Measurements from ENCODE around the gene NIT2. TPM values are rescaled to one million over a fixed set of nuclear protein-coding genes. Genes with fewer than 3 reads are reported as not detected.
A peak's percentile ranks its signal among the peaks of the same experiment; 100 is the strongest.
"Not testable (repeated sequence)": the region's sequence is repeated elsewhere in the genome, so short reads cannot be mapped to it uniquely, and the experiment has no call there.

Gene NIT2
- total RNA-seq, 1 donor, result 14.5 TPM

GRCh38 chr3:100335434-100335833 is 877 bp downstream of the NIT2 start:
- DNase-seq (ENCODE audit: low read depth in 2 of 3, low spot score in 2 of 3), result peak in 2 of 3 donors; percentile 31 to 53

- not testable (repeated sequence) for DNase-seq (ENCODE audit: low read depth in 2 of 3, low spot score in 2 of 3)
Measured at GRCh38 chr3:100336229-100336628, 1.7 kb downstream of the NIT2 start.

GRCh38 chr3:100338911-100339310 is 4.4 kb downstream of the NIT2 start:
- no peak for DNase-seq (ENCODE audit: low read depth in 2 of 3, low spot score in 2 of 3)

DNA sequence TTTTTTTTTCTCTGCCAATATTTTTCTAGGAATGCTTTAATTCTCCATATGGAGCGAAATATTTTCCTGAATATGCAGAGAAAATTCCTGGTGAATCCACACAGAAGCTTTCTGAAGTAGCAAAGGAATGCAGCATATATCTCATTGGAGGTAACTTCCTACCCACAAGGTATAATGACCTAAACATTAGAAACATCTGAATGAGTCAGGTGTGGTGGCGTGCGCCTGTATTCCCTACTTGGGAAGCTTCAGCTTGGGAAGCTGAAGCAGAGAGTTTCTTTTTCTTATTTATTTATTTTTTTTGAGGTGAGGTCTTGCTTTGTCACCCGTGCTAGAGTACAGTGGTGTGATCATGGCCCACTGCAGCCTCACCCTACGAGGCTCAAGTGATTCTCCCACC is 5.2 kb downstream of the NIT2 start:
- no peak for DNase-seq (ENCODE audit: low read depth in 2 of 3, low spot score in 2 of 3)

DNA sequence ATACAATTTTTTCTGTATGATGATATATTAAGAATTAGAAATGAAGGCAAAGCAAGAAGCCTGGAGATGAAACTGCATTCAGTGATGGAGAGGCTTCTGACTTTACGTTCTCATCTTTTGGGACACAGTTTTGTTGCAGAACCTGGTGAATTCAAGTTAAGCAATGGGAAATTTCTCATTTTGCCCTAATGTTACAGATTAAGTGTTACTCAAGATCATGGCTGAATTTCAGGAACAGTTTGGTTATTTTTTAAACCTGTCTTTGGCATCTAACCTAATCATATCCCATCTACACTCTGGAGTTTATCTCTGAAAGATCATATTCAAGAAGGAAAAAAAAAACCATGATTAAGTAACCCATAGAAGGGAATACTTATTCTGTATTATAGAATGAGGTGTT is 6.0 kb downstream of the NIT2 start:
- DNase-seq (ENCODE audit: low read depth in 2 of 3, low spot score in 2 of 3), result no peak

GRCh38 chr3:100348727-100349126 is 14.2 kb downstream of the NIT2 start:
- no peak for DNase-seq (ENCODE audit: low read depth in 2 of 3, low spot score in 2 of 3)

GRCh38 chr3:100351770-100352169 is 17.2 kb downstream of the NIT2 start:
- DNase-seq (ENCODE audit: low read depth in 2 of 3, low spot score in 2 of 3), result not testable (repeated sequence)

GRCh38 chr3:100352296-100353231 is 18.0 kb downstream of the NIT2 start:
- no peak for DNase-seq (ENCODE audit: low read depth in 2 of 3, low spot score in 2 of 3)

DNA sequence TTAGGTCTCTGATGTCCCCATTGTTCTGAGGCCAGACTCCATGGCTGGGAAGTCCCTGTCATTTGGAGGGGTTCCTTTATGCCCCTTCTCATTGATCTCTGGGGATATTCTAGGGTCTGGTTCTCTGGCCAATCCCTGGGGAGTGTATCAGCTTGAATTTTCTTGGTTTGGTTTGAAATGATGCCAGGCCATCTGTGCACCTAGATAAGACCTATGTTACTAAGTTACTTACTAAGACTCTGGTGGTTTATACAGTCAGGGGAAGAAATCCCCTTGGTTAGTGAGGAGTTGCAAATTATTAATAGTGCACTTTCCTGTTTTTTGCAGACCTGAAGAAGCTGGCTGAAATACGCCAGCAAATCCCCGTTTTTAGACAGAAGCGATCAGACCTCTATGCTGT is 20.3 kb downstream of the NIT2 start:
- DNase-seq (ENCODE audit: low read depth in 2 of 3, low spot score in 2 of 3), result peak in 2 of 3 donors; percentile 79 to 80

DNA sequence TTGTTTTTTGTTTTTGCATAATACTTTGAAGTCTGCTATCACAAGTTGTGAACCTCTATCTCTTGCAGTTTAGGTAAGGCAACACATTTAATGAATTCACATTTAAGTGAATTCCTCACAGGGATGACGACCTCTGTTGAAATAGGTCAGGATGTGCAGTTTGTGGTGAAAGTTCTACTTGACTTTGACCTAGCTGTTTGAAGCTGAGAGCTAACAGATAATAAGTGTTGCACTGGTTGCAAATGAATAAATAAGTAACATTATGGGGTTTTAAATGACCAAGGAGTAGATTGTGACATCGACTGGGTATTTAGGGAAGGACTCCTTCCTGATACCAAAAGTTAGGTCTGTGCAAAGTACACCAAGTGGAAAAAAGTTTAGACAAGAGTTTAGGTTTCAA is 23.9 kb downstream of the NIT2 start:
- DNase-seq (ENCODE audit: low read depth in 2 of 3, low spot score in 2 of 3), result no peak

DNA sequence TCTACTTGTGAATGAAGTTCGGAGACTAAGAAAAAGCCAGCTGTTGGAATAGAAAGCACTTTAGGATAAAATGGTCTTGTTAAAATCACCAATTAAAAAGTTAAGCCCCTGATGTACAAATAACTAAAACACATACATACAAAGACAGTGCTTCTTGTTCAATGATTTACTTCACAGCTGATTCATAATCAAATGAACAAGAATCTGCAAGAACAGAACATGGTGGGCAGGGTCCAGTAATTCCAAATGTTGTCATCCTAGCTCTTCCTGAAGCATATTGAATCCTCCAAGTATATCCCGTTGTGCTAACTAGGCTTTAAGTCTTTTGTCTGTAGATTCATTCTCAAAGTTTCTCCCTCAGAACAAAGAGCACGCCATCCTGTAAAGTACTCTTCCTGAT is 24.5 kb downstream of the NIT2 start:
- DNase-seq (ENCODE audit: low read depth in 2 of 3, low spot score in 2 of 3), result no peak

DNA sequence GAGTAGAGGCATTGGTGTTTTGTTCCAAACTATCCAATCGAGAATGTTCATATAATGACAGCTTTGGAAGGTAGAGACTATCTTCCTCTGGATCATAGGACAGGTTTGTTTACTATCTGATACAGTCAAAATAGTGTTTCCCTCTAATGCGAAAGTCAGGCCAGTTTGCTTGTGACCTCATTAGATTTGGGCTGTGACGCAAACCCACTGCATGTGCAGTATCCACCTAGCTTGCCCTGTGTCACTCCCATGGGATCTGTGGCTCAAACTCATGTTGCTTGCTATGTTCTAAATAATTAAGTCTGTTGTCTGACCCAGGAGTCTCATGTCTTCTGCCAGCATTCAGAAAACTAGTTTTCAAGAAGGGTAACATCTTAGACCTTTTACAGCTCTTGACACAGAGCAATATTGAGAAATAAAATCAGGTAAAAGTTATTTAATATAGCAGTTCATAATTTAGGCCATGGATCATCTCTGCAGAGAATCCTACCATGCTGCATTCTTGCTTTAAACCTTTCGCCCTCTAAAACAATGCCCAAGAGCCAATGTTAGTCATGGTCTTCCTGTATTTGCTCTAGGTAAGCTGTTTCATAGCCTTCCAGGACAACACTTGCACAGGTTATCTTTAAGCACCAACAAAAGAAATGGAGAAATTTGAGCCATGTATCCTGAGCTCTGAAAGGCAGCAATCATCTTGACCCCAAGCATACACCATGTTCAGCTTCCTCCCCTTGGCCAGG is 26.4 kb downstream of the NIT2 start:
- no peak for DNase-seq (ENCODE audit: low read depth in 2 of 3, low spot score in 2 of 3)

GRCh38 chr3:100361897-100362296 is 27.3 kb downstream of the NIT2 start:
- no peak for DNase-seq (ENCODE audit: low read depth in 2 of 3, low spot score in 2 of 3)

- no peak for DNase-seq (ENCODE audit: low read depth in 2 of 3, low spot score in 2 of 3)
Measured at GRCh38 chr3:100364421-100364820, 29.9 kb downstream of the NIT2 start.

DNA sequence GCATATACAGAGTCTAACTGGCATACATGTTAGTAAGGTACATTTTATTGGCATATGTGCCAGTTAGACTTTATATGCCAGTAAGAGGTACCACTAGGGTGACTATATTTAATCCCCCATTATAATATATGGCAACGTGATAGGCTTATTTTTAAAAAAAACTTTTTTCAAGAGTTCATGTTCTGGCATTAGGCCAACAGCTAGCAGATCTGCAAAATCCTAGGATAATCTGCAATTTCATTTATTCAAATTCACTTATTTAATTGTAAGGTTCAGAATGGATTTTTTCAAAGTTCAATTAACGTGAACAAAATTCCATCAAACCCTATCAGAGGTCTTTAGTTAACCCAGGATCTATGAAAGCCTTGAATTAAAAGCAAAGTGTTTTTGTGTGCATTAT is 31.9 kb downstream of the NIT2 start:
- no peak for DNase-seq (ENCODE audit: low read depth in 2 of 3, low spot score in 2 of 3)

DNA sequence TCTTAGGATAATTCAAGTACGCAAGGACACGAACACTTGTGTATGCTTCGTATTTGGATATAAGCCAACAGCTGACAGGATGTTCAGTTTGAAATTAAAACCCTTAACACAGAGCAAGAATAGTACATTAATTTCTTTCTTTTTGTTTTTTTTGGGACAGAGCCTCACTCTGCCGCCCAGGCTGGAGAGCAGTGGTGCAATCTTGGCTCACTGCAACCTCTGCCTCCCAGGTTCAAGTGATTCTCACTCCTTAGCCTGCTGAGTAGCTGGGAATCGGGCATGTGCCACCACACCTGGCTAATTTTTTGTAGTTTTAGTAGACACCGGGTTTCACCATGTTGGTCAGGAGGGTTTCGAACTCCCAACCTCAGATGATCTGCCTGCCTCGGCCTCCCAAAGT is 33.9 kb downstream of the NIT2 start:
- DNase-seq (ENCODE audit: low read depth in 2 of 3, low spot score in 2 of 3), result no peak

DNA sequence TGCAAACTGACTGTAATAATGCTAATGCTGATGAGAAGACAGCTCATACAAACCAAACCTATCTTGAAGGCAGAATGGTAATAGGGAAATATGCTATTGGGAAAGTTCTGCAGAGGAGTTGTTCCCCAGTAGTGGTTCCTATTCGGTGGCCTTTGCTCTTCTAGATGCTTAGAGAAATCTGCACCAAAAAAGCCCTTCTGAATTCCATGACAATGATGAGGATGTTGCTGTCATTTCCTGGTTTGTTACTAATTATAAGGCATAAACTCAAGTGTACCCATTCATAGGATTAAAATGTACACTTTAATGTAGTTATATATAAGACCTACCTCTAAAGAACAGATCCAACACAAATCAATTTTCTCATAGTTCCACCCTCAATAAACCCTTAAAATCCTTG is 36.2 kb downstream of the NIT2 start:
- DNase-seq (ENCODE audit: low read depth in 2 of 3, low spot score in 2 of 3), result no peak

GRCh38 chr3:100374521-100374920 is 40.0 kb downstream of the NIT2 start:
- no peak for DNase-seq (ENCODE audit: low read depth in 2 of 3, low spot score in 2 of 3)

GRCh38 chr3:100376301-100376700 is 41.7 kb downstream of the NIT2 start:
- DNase-seq (ENCODE audit: low read depth in 2 of 3, low spot score in 2 of 3), result no peak

DNA sequence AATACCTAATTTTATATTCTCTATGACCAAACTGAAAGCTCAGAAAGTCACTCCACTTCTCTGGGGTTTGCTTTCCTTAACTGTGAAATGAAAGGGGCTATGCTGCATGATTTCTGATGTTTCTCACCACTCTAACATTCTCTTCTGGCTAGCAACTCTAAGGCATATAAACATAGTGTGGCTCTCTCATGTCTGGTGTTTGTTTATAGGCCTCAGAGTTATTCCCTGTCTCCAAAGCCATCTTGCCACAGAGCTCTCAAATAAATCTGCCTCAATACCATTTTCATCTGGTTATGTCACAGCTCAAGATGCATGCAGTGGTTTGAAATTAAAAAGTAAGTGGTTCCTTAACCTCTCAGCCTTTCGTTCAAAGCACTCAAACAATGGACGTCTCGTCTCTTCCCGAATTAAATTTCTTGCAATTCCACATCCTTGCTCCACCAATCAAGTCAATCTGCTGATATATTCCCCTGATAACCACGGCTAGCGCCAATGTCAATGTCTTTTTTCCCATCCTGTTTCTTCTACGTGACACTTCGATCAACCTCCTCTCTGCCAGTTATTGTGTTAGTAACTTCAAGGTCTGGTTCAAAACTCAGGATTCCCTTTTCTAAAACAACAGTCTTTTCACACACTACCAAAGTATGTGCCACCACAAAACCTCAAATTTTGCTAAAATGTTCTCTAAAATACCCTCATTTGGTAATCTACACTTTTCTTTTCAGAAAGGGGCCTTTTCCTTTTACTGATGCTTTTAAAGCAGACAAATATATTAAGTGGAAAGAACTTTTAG is 50.4 kb downstream of the NIT2 start:
- no peak for DNase-seq (ENCODE audit: low read depth in 2 of 3, low spot score in 2 of 3)

DNA sequence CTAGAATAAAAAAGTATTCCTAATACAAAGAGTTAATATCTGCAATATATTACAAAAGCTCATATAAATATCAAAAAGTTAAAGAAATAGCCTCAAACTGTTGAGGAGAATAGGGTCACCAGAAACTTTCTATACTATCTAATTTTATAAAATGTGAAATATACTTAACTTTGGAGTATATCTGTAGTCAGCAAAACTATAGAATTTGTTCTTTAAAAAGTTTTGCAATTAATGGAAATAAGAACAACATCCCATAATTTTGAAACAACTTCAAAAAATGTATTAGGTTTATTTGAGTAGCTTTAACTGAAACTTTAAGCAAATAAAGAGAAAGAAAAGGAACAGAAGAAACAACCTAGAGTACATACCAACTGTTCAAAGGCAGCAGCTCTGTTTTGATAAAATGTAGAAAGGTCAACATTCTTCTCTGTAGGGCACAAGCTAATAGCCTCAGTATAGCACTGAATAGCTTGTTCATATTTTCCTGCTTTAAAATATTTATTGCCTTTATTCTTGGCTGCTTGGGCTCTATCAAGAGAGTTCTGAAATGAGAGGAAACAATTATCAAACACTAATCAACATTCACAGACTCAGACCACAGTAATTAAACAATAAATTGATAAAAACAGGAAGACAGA is 52.0 kb downstream of the NIT2 start:
- DNase-seq (ENCODE audit: low read depth in 2 of 3, low spot score in 2 of 3), result no peak
